NCI-H526 (cell line): ENCODE measurements around the gene LRRC74A.
"Not testable (repeated sequence)": the region's sequence is repeated elsewhere in the genome, so short reads cannot be mapped to it uniquely, and the experiment has no call there.

Experiments used
- DNase-seq, 2 experiments: peaks; one replicate each; lab custom pipeline; 2025; lab: John Stamatoyannopoulos, UW

LRRC74A gene

DNA sequence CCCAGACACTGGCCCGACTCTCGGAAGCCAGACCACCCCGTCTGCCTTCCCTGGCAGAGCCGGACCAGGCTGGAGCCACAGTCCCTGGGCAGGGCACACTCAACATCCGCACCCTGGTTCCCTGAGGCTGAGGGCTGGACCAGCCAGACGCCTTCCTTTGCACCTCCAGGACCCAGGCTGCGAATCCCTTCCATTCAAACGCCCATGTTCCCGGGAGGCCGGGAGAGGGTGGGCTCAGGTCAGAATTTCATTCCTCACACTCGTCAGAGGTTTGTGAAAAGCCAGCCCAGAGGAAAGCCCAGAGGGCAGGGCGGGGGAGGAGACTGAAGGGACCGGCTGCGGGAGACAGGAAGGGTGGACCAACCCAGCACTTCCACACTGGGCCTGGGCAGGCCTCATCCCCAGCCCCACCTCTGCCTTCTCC is 58.7 kb downstream of the LRRC74A start:
- no peak for DNase-seq

DNA sequence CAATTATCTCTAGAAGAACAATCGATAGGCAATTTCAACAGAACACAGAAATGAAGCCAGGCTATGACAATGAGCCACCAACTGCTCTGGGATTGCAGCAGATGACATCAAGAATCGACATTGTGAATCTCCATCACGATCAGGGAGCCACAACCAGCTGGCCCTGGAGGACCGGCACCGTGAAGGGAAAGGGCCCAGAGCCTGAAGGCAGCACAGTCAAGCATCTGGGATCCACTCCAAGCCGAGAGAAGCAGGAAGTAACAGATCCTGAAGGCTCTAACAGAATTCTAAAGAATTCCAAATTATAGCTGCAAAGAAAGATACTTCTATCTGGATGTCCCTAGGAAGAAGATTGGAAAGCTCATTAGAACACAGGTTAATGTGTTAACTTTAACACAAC is 61.0 kb downstream of the LRRC74A start:
- DNase-seq = no peak

DNA sequence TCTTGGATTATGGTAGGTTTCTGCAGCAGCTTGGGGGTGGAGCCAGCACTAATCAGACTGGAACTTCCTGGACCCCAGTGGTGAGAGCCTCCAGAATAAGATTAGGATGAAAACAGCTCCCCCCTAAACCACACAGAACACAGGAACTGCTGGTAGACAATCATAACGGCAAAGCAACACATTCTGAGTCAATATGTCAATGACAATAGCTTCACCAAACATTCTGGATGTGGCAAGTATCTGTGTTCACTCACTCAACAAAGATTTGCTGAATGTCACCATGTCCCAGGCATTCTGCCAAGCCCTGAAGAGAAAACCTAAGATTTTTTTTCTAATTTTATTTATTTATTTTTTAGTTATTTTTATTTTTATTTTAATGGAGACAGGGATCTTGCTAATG is 65.2 kb downstream of the LRRC74A start:
- DNase-seq = no peak

DNA sequence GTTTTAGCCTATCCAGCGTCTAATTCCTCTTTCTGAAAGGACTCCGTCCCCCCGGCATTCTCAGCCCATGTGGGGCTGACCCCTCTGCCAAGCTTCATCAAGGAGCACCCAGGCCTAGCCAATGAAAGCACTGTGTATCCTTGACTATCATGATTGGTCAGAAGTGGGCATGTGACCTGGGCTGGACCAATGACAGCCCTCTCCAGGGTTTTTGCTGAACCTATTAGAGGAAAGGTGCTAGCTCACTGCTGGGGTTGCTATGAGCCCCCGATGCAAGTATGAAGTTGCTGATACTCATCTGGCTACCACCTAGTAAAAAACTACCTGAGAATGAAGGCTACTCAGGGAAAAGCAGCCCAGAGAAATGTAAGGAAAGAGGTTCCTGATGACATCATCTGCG is 68.1 kb downstream of the LRRC74A start:
- no peak for DNase-seq

DNA sequence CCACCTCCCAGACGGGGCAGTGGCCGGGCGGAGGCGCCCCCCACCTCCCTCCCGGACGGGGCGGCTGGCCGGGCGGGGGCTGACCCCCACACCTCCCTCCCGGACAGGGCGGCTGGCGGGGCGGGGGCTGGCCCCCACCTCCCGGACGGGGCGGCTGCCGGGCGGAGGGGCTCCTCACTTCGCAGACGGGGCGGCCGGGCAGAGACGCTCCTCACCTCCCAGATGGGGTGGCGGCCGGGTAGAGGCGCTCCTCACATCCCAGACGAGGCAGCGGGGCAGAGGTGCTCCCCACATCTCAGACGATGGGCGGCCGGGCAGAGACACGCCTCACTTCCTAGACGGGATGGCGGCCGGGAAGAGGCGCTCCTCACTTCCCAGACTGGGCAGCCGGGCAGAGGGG is 71.8 kb downstream of the LRRC74A start:
- not testable (repeated sequence) for DNase-seq

DNA sequence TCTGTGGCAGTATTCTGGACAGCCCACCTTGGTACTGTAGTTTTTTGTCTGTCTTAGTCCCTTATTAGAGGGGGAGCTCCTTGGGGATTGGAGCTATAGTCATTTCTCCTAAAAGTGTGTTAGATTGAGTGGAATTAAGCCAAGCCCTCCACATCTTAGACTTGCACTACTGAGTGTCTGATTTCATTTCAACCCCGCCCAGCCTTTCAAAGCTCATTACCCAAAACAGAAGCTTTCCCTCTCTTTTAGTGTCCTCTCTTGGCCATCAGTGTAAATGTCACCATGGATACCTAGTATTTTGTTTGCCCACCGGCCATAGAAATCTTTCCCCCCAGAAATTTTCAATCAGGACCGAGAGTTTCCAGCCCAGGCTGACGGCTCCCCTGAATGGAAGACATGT is 74.5 kb downstream of the LRRC74A start:
- no peak for DNase-seq

DNA sequence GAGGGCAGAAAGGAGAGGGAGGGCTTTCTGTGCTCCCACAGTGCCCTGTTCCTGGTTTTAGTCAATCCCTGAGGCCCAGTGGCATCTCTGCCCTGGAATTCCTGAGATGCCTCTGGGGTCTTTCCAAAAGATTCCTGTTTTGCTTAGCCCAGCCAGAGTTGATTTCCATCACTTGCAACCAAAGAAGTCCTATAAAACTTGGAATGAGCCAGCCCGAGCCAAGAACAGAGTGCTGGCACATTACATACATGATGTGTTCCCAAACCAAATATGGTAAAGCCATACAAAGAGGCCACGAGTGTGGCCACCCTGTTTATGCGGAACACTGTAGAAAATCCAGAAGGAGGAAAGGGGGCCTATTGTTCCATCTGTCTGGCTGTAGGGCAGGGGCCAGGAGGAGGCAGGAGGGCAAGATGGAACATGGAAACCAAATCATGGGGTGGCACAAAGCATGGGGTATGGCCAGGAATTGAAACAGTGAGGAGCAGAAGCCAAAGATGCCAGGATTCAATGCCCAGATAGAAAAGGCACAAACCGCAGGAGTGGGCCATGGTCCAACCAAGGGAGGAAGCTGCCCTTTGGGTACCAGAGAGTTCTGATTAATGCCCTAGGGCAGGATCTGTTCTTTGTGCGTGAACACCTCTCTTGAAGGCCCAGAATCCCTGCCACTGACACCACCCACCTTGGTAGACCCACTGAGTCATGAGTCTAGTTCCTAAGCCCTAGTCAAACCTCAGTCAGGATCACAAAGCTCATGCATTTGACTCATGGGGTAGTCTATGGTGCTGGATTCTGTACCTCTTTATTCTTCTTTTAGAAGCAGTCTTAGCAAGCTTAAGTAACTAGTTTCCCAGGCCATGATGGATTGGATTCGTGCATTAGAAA is 75.2 kb downstream of the LRRC74A start:
- DNase-seq = no peak

DNA sequence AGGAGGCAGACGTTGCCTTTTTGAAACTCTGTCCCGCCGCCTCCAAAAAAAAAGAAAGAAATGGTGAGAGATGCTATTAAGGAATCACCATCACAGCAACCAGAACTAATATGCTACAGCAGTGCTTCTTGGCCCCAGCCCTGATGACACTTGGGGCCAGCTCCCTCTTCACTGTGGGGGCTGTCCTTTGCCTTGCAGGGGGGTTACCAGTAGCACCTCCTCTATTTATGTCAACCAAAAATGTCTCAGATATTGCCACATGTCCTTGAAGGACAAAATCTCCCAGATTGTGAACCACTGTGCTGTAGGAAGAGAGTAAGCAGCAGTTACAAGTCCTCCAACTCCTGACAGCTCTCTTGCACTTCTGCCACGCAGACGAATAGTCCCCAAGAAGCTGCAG is 76.4 kb downstream of the LRRC74A start:
- no peak for DNase-seq

DNA sequence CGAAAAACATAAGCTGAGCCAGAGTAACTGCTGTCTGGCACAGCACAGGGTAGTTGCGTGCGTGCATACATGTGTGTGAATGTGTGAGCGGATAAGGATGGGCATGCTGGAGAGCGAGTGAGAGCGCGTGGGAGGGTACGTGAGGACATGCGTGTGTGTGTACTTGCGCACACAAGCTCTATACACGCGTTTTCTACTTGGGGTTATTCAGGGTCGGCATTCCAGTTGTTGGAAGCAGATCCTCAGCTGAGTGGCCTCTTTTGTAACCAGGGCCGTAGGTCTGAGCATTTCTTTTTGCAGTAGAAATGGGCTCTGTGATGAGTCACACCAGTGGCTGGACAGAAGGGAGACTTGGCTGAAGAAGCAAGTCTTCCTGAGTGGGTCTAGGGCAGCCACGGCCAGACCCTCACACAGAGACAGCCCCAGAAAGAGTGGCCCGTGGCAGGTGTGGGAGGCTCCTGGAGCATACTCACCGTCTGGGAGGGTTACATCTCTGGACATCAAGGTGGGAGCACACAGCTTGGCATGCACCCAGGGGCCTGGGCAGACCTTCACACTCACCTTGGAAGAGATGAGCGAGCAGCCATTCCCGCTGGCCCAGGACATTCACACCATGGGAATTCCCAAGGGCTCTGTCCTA is 78.0 kb downstream of the LRRC74A start:
- DNase-seq = no peak

DNA sequence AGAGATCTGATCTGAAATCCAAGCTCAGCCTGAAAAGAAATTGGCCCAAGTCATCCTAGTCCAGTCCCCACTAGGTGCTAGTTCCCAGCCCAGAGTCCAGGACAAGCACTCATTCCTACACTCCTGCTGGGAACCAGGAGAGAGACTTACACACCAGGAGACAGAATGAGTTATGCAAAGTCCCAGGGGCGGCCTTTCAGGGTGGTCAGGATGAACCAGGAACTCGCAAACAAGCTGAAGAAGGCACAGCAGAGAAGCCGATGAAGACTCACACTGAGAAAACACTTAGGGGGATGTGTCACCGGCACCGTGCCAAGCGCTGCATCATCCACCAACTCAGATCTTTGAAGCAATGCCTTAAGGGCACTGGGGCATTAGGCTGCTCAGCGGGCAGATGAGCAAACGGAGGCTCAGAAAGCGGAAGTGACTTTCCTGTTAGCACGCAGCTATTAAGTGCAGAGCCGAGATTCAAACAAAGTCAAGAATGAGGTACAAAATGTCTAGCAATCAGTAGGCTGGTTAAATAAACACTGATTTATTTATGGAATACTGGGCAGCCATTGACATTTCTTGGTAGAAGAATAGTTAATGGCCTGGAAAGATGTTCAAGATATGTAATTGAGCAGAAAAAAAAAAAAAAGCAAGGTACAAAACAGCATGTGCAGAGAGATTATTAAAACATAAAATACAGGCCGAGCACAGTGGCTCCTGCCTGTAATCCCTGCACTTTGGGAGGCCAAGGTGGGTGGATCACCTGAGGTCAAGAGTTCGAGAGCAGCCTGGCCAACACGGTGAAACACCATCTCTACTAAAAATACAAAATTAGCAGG is 78.7 kb downstream of the LRRC74A start:
- DNase-seq = no peak

DNA sequence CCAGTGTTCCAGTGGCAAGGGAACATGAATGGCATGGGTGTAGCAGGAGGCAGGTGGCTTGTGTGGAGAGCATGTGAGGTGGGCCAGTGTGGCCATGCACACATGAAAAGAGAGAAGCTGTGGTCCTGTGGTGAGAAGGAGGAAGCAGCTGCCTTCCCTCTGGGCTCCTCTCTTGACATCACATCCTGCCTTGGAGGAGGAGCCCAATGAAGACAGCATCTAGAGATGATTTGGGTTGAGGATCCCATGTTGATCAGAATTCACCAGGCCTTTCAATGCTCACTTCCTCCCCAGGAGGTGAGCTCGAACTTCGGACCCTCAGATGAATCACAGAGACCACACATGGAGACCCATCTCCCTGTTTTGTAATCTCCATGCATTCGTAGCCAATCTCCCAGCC is 82.6 kb downstream of the LRRC74A start:
- no peak for DNase-seq

DNA sequence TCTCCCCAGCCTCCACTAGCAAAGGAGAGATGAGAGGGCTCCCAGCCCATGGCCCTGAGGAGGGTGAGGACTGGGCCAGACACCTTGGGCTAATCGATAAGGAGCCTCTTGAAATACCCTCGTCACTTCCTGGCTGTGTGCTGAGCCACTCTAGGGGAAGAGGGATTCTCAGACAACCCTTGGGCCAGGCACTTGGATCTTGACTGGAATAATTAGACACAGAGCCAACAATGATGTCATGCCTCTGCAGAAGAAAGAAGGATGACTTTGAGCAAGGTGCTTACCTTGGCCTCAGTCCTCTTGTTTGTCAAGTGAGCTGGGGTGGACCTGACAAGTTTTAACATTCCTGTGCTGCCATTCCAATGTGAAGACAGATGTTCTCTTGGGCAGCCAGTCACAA is 83.1 kb downstream of the LRRC74A start:
- DNase-seq = no peak

DNA sequence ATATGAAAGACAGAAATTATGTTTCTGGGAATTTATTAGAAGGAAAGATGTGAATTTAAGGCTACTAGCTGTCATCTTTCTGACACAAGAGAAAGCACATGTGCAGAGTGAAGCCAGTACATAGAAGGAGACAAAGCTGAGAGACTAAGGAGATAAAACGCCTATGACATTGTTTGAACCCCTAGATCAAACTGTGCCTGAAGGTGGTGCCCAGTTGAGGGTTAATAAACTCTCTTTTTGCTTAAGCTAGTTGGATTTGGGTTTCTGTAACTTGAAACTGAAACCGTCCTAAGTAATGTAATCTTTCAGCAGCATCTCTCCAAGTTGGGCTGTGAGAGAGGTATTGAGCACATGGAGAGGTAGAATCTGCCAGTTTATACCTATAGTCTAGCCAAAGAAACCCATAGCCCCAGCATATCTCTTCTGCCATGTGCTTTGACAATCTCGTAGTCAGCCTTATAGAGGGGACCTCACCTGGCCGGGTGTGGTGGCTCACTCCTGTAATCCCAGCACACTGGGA is 84.2 kb downstream of the LRRC74A start:
- no peak for DNase-seq

DNA sequence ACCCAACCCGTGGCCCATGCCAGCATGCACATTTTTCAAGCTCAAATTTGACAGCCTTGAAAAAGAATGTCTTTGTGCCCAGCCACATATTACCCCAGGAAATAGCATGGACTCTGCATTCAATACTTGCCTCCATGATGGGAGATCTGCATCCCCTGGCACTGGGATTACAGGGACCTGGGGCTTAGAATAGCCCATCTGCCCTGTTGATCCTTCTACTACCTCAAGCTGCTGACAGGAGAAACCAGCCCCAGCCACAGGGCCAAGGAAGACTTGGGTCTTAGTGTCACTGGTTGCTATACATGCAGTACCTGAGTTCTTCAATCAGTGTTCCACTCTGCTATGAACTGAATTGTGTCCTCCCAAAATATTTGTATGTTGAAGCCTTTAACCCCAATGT is 85.3 kb downstream of the LRRC74A start:
- DNase-seq = no peak

DNA sequence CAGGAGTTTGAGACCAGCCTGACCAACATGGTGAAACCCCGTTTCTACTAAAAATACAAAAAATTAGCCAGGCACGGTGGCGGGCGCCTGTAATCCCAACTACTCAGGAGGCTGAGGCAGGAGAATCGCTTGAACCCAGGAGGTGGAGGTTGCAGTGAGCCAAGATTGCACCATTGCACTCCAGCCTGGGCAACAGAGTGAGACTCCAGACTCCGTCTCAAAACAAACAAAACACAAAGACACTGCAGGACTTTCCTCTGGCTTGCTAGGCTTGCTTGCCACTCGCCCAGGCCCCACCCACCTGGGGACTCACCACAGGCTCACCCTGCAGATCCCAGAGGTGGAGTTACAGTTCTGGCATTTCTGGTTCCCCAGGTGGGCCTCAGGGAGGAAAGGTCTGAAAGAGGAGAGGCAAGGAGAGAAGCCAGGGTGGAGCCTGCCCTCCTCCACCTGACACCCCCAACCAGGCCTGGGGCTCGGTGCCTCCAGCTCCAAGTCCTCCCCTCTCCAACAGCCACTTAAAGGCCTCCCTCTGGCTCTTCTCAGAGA is 88.4 kb downstream of the LRRC74A start:
- DNase-seq = peak; percentile 14 to 71

DNA sequence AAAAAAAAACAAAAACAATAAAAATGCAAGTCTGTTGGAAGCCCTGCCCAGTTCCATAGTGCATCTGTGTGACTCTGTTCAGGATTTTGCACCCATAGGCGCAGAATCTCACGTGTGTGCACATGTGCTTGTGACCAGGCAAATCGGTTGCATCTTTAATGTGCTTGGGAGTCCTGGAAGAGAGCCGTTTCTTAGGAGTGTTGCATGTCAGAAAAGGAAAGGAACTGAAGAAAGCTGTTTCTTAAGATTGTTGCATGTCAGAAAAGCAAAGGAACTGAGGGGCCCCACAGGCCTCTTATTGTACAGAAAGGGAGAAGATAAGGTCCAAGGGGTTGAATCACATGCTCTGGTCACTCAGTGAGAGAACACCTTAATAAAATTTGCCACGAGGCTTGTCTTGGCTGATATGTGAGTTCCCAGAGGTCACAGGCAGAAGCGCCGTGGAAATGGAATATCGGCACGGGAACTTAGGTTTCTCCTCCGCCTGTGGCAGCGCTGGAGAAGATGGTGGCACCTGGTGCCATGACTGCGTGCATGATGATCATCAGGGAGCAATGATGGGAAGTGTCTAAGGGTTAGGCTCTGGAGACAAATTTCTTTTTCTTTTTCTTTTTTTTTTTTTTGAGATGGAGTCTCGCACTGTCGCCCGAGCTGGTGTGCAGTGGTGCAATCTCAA is 90.0 kb downstream of the LRRC74A start:
- DNase-seq = no peak

DNA sequence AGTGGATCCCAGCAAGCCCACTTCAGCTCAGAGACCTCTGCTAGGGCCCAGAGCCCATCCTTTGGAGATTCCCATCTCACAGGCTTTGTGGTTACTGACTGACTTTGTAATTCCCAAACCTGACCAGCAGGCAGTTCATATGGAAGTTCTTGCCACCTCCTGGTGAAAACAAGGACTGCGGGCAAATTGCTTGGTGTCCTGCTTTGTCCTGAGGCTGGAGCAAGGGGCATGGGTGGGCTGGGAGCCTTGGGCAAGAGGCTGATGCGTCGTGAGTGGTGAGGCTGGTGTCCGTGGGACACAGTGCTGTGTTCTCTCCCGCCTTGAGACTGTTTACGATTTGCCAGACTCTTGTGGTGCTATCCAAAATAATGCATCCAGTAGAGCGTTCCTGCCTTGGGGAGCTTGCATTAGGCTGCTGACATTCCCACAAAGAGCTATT is 91.0 kb downstream of the LRRC74A start:
- peak; percentile 78 to 91 for DNase-seq

DNA sequence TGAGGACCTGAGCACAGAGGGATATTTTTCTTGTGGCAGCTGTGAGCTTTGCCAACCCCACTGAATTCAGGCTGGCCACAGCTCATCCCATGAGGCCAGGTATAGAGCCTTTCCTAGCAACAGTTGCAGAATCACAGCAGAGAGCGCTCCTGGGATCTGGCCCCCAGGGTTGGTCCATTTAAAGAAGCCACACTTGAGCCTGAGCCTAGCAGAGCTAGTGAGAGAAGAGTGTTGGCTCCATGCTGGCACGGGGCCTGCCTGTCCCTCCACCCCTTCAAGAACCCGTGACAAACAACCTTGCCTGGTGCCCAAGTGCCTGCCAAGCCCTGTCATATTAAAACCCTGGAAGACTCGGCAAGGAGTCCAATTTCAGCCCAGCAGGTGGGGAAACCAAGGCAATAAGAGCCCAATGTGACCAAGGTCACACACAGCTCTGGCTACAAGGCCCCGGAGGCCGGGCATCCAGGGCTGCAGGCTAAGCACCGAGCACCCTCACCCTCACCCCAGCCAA is 91.6 kb downstream of the LRRC74A start:
- DNase-seq = peak in 1 of 2 experiments; percentile 28

DNA sequence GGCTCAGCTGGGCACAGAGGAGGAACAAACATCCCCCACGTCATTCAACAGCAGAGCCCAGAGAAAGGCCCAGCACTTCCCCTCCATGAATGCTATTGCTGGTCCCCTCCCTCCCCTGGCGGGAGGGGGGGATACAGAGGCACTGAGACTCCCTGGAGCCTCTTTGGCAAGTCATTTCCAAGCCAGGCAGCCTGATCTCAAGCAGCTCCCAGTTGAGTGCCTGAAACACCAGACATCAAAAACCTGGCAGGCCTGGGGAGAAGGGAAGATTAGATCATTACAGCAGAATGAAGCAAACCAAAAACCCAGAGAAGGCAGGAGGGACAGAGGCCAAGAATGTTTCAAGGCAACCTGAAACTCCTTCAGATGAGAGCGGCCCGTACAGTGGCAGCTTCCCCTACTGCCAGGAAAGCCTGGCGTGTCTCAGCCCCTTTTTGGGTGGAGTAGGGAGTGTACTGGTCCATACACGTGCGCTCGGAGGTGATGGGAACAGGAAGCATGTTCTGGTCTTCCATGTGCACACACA is 92.1 kb downstream of the LRRC74A start:
- no peak for DNase-seq

DNA sequence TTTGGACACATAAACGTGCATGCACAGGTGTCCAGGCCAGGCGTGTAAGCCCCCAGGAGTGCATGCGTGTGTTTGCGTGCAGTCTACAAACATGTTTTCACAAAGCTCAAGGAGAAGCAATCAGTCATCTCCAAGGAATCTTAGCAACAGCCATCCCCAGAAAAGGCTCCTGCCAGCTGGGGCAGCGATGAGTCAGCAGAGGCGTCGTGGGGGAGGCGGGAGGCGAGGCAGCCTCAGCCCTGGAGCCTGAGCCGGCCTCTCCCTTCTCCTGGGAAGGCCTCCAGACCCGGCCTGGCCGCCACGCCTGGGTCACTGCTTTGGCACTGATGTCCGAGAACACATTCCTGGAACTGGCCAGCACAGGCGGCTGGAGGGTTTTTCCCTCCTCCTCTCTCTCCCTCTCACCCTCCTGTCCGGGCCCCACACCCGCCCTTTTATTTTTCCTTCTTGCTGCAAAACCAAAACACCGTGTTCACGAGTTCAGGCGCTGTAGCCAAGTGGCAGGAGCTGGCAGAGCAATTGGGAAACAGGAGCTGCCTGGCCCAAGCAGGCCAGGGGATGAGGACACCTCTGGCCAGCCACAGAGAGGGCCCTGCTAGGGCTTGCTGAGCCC is 92.7 kb downstream of the LRRC74A start:
- peak; percentile 30 to 65 for DNase-seq
